Bone marrow (tissue), 2 donors: ENCODE measurements around the gene NLGN4Y.
"Not testable (repeated sequence)": the region's sequence is repeated elsewhere in the genome, so short reads cannot be mapped to it uniquely, and the experiment has no call there.

Source experiments
- DNase-seq, 2 donors: peaks; one replicate each; lab custom pipeline; 2025; lab: John Stamatoyannopoulos, UW

NLGN4Y gene

GRCh38 chrY:14834103-14835060 lies 310.1 kb downstream of the NLGN4Y start:
- DNase-seq: no peak

GRCh38 chrY:14837466-14837865 lies 313.1 kb downstream of the NLGN4Y start:
- no peak for DNase-seq

GRCh38 chrY:14850734-14851133 lies 326.4 kb downstream of the NLGN4Y start:
- no peak for DNase-seq

- DNase-seq: no peak
These were observed 336.1 kb downstream of the NLGN4Y start for GRCh38 chrY:14860448-14860847.

- not testable (repeated sequence) for DNase-seq
These were observed 336.7 kb downstream of the NLGN4Y start for GRCh38 chrY:14861033-14861432.

- no peak for DNase-seq
These were observed 347.6 kb downstream of the NLGN4Y start for GRCh38 chrY:14871971-14872370.
